Cardiac muscle cell (in vitro differentiated cells and primary cell): Measurements from ENCODE around the gene LY6G6D. TPM values are rescaled to one million over a fixed set of nuclear protein-coding genes. Genes with fewer than 3 reads are reported as not detected.
A peak's percentile ranks its signal among the peaks of the same experiment; 100 is the strongest.

ENCODE experiments used
- DNase-seq, 2 donors: peaks; one replicate each; pipeline versions ENCODE4 v3.0.0 to v3.0.0-alpha.2; 2010 to 2017; ENCODE audit warnings: low read depth in 1 of 2, low spot score in 1 of 2
- H3K27ac ChIP-seq: fragments of 200-600 bp; sonication (generic); 2 replicates; pipeline ENCODE4 v1.5.1; 2016
- H3K27me3 ChIP-seq: fragments of 200-600 bp; sonication (generic); 2 replicates; pipeline ENCODE4 v1.6.0; 2016; ENCODE audit warnings: control low read depth
- H3K36me3 ChIP-seq: fragments of 200-600 bp; sonication (generic); 2 replicates; pipeline ENCODE4 v1.5.1; 2016; ENCODE audit warnings: control low read depth
- H3K4me1 ChIP-seq: fragments of 200-600 bp; sonication (generic); 2 replicates; pipeline ENCODE4 v1.8.1; 2017; ENCODE audit warnings: low read depth, mild to moderate bottlenecking, mixed run types
- H3K4me3 ChIP-seq: fragments of 200-600 bp; sonication (generic); 2 replicates; pipeline ENCODE4 v1.5.1; 2016; ENCODE audit warnings: mild to moderate bottlenecking
- H3K9me3 ChIP-seq: fragments of 200-600 bp; sonication (generic); 2 replicates; pipeline ENCODE4 v1.5.1; 2017; ENCODE audit warnings: low read depth, mild to moderate bottlenecking, control low read depth
- CTCF ChIP-seq: IDR thresholded peaks from 2 replicates; pipeline ENCODE4 v1.5.1; 2012; ENCODE audit warnings: low read depth, mild to moderate bottlenecking, low read length
- polyA plus RNA-seq: library from polyadenylated mRNA; unstranded; fragments of >200 nt; fragmentation: Nextera tagmentation; extraction: Ambion mirVana; gene quantifications from 2 replicates; pipeline ENCODE4 v1.2.1, GENCODE V29; 2016
- total RNA-seq: library from RNA; depleted of rRNA; stranded (reverse); fragments of >200 nt; gene quantifications from 2 replicates; pipeline ENCODE4 v1.2.3, GENCODE V29; 2016

Gene LY6G6D
- total and polyA plus RNA-seq, 2 experiments from 2014 or later = not detected

DNA sequence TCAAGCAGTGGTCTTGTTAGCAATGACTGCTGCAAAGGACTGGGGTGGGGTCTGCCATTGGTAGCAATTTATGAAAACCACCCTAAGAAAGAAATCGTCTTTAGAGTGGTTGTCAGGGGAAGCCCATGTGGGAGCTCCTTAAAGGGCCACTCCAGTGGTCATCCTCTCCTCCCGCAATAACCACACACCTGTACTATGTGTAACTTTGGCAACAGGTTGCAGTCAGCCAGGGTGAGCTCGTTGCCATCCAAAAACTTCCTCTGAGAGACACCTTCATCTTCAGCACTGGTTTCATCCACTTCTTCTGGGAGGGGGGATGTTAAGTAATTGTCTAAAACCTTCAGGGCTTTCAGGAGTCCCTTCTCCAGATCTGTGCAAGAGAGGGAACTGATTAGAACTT lies 16.9 kb downstream of the LY6G6D start:
- H3K4me1 ChIP-seq = peaks cover 12% of the 10 kb centered on the region
- H3K27ac ChIP-seq = no peak overlapping the region
- no peak overlapping the region for H3K4me3 ChIP-seq
- no peak for TF ChIP-seq CTCF
- no peaks in the 10 kb centered on the region for H3K9me3 ChIP-seq
- DNase-seq = no peak
- no peaks in the 10 kb centered on the region for H3K27me3 ChIP-seq
- peaks cover 28% of the 10 kb centered on the region for H3K36me3 ChIP-seq

GRCh38 chr6:31733734-31734133 lies 18.6 kb downstream of the LY6G6D start:
- Histone ChIP-seq H3K27ac (no peak overlapping the region), H3K4me1 (peaks cover 27% of the 10 kb centered on the region), H3K4me3 (no peak overlapping the region), H3K27me3 (no peaks in the 10 kb centered on the region), H3K36me3 (peaks cover 24% of the 10 kb centered on the region), H3K9me3 (no peaks in the 10 kb centered on the region)
- TF ChIP-seq CTCF = no peak
- no peak for DNase-seq

- Histone ChIP-seq H3K4me3 (peak overlapping the region; percentile 61), H3K9me3 (no peaks in the 10 kb centered on the region), H3K4me1 (peaks cover 27% of the 10 kb centered on the region), H3K36me3 (peaks cover 24% of the 10 kb centered on the region), H3K27me3 (no peaks in the 10 kb centered on the region), H3K27ac (peak overlapping the region; percentile 56)
- TF ChIP-seq CTCF = no peak
- DNase-seq = no peak
Measured at GRCh38 chr6:31734247-31734820, 19.2 kb downstream of the LY6G6D start.

DNA sequence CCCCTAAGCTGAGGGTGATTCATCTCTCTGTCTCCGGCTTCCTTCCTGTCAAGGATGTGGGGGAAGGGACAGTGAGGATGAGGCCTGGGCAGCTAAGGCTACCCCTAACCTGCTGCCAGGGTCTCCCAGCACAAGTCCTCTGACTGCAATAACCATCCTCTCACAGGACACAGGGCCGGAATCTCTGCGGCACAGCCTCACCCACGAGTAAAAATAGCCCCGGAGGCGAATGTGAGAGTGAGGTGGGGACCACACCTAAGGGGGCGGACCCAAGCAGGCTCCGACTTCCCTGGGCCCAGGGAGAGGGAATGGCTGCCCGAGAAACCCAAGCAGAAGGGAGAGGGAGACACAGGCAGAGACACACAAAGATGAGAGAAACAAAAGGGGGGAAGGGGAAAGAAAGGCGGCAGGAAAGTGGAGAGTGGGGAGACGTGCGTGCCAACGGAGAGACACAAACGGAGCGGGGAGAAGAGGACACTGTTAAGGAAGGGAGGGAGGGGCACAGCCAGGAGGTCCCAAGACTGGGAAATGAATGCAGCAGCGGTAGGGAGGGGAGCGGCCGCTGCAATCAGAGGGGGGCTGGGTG lies 19.8 kb downstream of the LY6G6D start:
- Histone ChIP-seq H3K4me1 (peaks cover 27% of the 10 kb centered on the region), H3K27ac (peak overlapping the region; percentile 56), H3K4me3 (peak overlapping the region; percentile 61), H3K9me3 (no peaks in the 10 kb centered on the region), H3K36me3 (peaks cover 24% of the 10 kb centered on the region), H3K27me3 (no peaks in the 10 kb centered on the region)
- peak; percentile 64 to 68 for DNase-seq
- TF ChIP-seq CTCF = no peak

DNA sequence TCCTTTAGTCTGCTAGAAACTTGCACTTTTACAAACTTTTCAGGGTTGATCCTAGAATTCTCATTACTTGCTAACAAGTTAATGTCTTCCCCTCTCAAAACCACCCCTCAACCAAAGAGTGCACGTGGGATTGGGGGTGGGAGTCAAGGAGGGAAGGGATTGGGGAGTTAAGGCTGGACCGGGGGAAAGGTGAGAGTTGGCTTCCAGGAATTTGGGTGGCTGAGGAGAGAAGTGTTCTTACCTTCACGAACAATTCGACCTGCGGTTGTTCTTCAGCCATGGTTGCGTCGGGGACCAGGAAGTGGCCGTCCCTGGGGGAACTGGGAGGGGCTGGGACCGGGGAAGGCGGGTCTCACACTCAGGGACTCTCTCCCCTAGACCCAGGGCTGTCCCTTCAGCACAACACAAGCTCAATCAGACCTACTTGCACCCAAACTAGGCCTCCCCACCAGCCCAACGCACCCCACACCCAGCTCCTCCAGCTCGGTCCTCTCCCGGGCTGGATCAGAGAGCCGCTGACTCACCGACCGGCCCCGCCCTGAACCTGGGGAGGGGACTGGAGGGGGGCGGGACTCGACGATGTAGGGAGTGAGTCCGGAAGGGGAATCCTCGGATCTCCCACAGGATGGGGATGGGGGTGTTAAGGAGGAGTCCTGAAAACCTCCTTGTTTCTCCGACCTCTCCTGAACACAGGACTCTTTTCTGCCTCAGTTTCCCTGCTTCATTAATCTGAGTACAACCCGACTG lies 21.0 kb downstream of the LY6G6D start, which contains the start of gene CLIC1:
Gene CLIC1 (minus strand): TSS at position 510 of the 747 bp plus-strand sequence. CDS start 230 bp downstream, at position 280.
- Histone ChIP-seq H3K4me3 (peak within 1 kb of the TSS; percentile 61), H3K9me3 (no peaks in the 10 kb centered on the region), H3K4me1 (peaks cover 31% of the 10 kb centered on the region), H3K36me3 (peaks cover 24% of the 10 kb centered on the region), H3K27me3 (no peaks in the 10 kb centered on the region), H3K27ac (peak within 1 kb of the TSS; percentile 87)
- TF ChIP-seq CTCF = no peak
- peak; percentile 71 to 83 for DNase-seq
